GM18502 (cell line): Measurements from ENCODE around the gene PILRB.

Source experiments
- ATAC-seq: cut with Tn5 transposase; IDR thresholded peaks from one replicate; pipeline ENCODE4 v1.9.1; 2021; ENCODE audit warnings: mild to moderate bottlenecking; ENCODE audit not compliant: unreplicated experiment, poor library complexity

PILRB gene

DNA sequence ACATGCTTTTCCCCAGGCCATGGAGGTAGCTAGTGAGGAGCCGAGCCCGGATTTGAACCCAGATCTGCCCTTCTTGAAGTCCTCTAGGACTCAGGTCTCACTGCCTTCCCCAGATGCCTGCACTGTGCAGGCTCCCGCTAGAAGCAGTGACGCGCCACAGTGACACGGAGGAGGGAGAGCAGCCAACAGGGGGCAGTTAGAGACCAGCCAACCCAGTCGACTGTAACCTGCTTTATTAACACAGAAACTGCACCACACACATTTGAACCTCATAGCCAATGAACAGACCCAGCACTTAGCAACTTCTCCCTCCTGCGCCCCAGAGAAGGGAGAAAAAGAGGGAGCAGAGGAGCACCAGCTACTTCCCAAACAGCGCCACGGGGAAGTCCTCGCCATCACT, 42.7 kb downstream of the PILRB start:
- ATAC-seq = no peak

DNA sequence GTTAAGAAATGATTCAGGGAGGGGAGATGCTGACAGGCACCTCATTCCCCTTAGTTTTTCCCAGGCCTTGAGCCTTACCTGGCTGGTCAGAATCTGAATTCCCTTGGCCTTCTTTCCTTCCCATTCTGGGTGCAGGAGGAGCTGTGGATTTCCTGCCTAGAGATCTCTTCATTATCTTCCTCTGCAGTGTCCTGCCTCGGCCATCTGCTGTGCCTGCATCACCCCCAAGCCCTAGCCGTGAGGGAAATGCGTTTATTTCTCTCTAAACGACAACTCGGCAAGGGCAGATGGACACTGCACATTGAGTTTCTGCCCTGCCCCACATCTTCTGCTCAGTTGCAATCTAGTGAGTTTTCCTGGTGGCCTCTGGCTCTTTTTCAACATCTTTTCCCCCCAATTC, 43.9 kb downstream of the PILRB start:
- ATAC-seq = no peak

DNA sequence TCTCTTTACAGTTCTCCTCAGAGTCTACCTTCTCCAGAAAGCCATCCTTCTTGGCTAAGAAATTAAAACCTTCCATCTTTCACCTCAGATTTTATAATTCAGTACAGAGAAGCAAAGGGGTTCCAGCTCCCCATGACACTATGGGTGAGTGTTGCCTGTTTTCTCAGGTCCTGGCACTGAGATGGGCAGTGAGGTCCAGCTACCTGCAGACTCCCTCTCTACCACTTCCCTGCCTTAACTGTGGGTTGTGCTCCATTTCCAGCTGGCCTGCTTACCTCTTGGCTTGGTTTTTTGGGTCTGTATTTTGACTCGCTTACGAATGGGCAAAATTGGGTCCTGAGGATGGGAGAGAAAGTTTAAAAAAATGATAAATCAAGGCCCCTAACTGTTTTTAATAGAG, 44.3 kb downstream of the PILRB start:
- no peak for ATAC-seq

DNA sequence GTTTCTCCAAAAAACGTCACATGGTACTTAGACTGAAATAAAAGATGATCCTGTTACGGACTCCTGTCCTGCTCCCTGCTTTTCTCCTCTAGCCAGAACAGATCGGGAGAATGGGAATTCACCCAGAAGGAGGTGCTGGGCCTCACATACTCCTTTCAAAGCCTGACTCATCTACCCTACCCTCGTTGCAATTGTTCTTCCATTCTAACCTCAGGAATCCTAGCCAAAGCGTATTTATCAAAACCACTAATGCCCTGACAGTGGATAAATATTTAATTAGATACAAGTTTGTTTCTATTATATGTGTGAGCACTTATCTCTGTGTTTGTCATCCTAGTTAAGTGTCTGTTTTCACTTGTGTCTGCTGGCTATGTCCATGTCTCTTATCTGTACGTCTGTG, 48.9 kb downstream of the PILRB start:
- ATAC-seq = no peak

DNA sequence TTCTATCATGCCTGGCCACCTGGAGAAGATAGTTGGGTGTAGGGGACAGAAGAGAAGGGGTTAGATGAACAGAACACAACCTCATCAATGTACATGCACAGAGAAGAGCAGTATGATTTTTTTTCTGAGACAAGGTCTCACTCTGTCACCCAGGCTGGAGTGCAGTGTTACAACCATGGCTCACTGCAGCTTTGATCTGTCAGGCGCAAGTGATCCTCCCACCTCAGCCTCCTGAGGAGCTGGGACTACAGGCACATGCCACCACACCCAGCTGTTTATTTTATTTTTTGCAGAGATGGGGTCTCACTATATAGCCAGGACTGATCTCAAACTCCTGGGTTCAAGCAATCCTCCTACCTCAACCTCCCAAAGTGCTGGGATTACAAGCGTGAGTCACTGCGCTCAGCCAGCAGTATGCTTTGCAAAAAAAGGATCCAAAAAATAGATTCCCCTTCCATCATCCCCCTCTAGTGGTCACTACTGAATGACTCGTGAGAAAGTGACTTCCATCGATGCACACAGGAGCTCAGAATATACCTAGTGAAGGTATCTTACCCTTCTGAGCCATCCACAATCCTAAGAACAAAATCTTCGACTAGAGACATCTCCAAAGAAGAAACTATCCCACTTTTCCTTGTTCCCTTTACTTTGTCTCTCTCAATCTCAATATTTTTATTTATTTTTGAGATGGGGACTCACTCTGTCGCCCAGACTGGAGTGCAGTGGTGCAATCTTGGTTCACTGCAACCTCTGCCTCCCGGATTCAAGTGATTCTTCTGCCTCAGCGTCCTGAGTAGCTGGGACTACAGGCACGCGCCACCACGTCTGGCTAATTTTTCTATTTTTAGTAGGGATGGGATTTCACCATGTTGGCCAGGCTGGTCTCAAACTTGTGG, 49.6 kb downstream of the PILRB start:
- ATAC-seq = no peak

DNA sequence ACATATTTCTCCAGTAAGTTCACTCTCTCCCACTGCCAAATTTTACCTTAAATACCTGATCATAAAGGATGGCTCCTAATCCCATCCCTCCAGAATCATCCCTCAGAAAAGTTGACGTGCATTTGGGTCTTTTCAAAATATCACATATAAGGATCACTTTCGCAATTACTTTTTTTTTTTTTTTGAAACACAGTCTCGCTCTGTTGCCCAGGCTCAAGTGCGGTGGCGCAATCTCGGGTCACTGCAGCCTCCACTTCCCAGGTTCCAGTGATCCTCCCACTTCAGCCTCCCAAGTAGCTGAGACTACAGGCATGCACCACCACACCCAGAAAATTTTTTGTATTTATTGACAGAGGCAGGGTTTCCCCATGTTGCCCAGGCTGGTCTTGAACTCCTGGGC, 53.2 kb downstream of the PILRB start:
- ATAC-seq = no peak

DNA sequence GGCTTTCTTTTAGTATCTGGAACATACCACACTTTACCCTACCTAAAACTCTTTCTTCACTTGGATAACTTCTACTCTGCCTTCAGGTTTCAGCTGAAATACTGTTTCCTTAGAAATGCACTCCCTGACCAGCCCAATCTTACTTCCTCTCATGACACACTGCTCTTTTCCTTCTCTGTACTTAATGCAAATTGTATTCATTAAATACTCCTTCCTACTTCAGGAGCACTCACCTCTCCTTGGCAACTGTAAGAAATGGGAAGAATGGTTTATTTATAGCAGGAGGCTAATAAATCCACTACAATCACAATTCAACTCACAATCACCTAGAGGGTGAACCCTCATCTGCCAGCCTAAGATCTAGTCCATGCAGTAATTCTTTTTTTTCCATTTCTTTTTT, 55.4 kb downstream of the PILRB start:
- ATAC-seq = no peak

DNA sequence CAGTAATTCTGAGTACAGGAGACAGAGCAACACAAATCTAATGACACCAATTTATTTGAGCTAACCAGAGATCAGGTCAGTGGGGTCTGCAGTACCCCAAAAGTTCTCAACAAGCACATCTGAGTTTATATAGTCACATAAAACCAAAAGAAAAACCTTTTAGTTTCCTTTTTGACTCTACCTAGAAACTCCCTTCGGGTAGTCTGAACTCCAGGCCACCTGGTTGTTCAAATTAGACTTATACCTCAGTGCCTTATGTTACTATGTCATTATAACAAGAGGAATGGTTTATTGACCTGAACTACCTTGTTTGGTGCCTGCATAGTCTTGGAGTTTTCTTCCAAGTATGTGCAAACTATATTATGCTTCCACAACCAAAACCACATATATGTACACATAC, 56.0 kb downstream of the PILRB start:
- ATAC-seq = no peak

DNA sequence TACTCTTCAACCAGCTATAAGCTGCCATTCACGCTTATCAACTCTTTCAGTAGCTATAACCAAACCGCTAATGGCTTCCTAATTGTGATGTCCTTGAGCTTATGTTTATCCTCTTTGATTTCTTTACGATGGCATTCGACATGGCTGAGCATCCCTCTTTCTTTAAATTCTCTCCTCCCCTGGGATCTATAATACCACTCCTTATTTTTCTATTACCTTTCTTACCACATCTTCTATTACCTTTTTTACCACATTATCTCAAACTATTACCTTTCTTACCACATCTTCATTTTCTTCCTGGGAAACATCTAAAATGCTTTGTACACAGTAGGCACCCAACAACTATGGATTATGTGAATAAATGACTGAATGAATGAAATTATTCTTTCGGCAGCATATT, 57.5 kb downstream of the PILRB start:
- ATAC-seq = no peak
